ENCODE data around the gene MRTFA.

DNA sequence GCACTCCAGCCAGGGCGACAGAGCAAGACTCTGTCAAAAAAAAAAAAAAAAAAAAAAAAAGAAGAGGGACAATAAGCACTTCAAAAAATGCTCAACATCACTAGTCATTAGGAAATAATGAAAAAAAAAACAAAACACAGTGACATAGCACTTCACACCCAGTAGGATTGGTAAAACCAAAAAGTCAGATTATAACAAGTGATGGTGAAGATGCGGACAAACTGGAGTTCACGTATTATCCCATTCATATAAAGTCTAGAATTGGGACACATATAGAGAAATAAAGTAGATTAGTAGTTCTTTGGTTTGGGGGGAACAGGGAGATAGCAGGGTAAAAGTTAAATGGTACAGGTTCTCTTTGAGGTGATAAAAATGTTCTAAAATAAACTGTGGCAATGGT lies 64.6 kb downstream of the MRTFA start:
- no peak for TF ChIP-seq POLR2A (IDR thresholded peaks at IDR 0.05)
- TF ChIP-seq, protein P1, sequence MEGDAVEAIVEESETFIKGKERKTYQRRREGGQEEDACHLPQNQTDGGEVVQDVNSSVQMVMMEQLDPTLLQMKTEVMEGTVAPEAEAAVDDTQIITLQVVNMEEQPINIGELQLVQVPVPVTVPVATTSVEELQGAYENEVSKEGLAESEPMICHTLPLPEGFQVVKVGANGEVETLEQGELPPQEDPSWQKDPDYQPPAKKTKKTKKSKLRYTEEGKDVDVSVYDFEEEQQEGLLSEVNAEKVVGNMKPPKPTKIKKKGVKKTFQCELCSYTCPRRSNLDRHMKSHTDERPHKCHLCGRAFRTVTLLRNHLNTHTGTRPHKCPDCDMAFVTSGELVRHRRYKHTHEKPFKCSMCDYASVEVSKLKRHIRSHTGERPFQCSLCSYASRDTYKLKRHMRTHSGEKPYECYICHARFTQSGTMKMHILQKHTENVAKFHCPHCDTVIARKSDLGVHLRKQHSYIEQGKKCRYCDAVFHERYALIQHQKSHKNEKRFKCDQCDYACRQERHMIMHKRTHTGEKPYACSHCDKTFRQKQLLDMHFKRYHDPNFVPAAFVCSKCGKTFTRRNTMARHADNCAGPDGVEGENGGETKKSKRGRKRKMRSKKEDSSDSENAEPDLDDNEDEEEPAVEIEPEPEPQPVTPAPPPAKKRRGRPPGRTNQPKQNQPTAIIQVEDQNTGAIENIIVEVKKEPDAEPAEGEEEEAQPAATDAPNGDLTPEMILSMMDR (IDR thresholded peaks at IDR 0.05 in 8 of 11, conservative IDR thresholded peaks at IDR 0.05 in 3 of 11): no peak
- no peak for TF ChIP-seq POLR2AphosphoS5 (IDR thresholded peaks at IDR 0.05)
